Tibial nerve (tissue), 4 donors: ENCODE results near the gene KRTAP10-1.

Source experiments
- EP300 ChIP-seq, 2 donors: sonication (generic); formaldehyde crosslinking; IDR thresholded peaks; one replicate each; pipeline ENCODE4 v1.6.1; 2017; ENCODE audit warnings: antibody characterized with exemption in 2 of 2, mild to moderate bottlenecking in 1 of 2
- POLR2A ChIP-seq, 2 donors: fragments of 450-650 bp; IDR thresholded peaks; one replicate each; pipeline ENCODE4 v1.6.1; 2017; ENCODE audit warnings: antibody characterized with exemption in 2 of 2, mild to moderate bottlenecking in 2 of 2, moderate library complexity in 2 of 2
- TF ChIP-seq, protein P1 (sequence below), 5 experiments: fragments of 200-600 bp in 3 of 5; fragments of 450-650 bp in 2 of 5; sonication (generic) in 3 of 5; IDR thresholded peaks; one replicate each; pipeline ENCODE4 v1.5.1; 2016 to 2019; ENCODE audit warnings: antibody characterized with exemption in 5 of 5, mild to moderate bottlenecking in 3 of 5, moderate library complexity in 2 of 5

DNA sequence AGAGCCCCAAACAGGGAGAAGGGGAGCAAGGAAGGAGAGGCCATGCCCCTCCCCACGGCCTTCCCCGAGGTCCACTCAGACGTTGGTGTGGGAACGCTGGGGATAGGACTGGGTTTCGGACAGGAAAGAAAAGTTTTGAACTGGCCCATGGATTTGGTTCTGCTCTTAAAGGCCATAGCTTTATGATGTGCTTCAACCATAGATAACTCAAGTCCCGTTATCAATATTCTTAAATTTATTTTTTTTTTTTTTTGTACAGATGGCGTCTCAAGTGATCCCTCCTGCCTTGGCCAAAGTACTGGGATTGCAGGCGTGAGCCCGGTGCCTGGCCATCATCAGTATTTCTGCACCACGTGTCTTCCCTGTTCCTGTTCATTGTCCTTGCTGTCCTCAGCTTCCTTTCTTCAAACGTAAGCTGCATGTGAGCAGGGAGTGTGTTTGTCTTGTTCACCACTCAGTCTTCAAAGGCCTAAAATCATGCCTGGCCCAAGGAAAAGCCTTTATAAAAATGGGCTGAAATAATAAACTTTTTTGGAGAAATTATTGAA, 820 bp upstream of the KRTAP10-1 start:
- TF ChIP-seq, protein P1, sequence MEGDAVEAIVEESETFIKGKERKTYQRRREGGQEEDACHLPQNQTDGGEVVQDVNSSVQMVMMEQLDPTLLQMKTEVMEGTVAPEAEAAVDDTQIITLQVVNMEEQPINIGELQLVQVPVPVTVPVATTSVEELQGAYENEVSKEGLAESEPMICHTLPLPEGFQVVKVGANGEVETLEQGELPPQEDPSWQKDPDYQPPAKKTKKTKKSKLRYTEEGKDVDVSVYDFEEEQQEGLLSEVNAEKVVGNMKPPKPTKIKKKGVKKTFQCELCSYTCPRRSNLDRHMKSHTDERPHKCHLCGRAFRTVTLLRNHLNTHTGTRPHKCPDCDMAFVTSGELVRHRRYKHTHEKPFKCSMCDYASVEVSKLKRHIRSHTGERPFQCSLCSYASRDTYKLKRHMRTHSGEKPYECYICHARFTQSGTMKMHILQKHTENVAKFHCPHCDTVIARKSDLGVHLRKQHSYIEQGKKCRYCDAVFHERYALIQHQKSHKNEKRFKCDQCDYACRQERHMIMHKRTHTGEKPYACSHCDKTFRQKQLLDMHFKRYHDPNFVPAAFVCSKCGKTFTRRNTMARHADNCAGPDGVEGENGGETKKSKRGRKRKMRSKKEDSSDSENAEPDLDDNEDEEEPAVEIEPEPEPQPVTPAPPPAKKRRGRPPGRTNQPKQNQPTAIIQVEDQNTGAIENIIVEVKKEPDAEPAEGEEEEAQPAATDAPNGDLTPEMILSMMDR (IDR thresholded peaks at IDR 0.05), result no peak
- TF ChIP-seq POLR2A (IDR thresholded peaks at IDR 0.05), result no peak
- TF ChIP-seq EP300 (IDR thresholded peaks at IDR 0.05), result no peak
